ENCODE data around the gene GSTO2.

GRCh38 chr10:104347295-104348045 is 78.5 kb downstream of the GSTO2 start:
- TF ChIP-seq CTCF (conservative IDR thresholded peaks at IDR 0.05; ENCODE audit: low read length), result no peak
- TF ChIP-seq EZH2phosphoT487 (IDR thresholded peaks at IDR 0.05; ENCODE audit: borderline replicate concordance, low read depth, low read length), result no peak
